Nephron (organoid): ENCODE data around the gene VMAC.

Experiments used
- H3K27ac Mint-ChIP-seq, 3 experiments: 2 replicates each; pipeline ENCODE4 v1.8.0; 2020; ENCODE audit warnings: mixed read lengths in 3 of 3, mild to moderate bottlenecking in 2 of 3, moderate library complexity in 1 of 3
- H3K27me3 Mint-ChIP-seq: 2 replicates; pipeline ENCODE4 v1.8.0; 2021; ENCODE audit warnings: low read depth, mild to moderate bottlenecking, moderate library complexity, mixed read lengths
- H3K36me3 Mint-ChIP-seq: 2 replicates; pipeline ENCODE4 v1.8.0; 2020; ENCODE audit warnings: low read depth, mixed read lengths
- H3K4me1 Mint-ChIP-seq: 2 replicates; pipeline ENCODE4 v1.8.0; 2020; ENCODE audit warnings: mixed read lengths
- H3K4me3 Mint-ChIP-seq, 3 experiments: 2 replicates each; pipeline ENCODE4 v1.8.0; 2020; ENCODE audit warnings: mild to moderate bottlenecking in 3 of 3, mixed read lengths in 3 of 3, moderate library complexity in 2 of 3
- H3K9me3 Mint-ChIP-seq: 2 replicates; pipeline ENCODE4 v1.8.0; 2020; ENCODE audit warnings: mixed read lengths
- CTCF ChIP-seq, 3 experiments: fragments of 200-600 bp; sonication (generic); IDR thresholded peaks; one replicate each; pipeline ENCODE4 v1.5.0; 2021; ENCODE audit warnings: antibody characterized with exemption in 3 of 3; ENCODE audit not compliant: unreplicated experiment in 3 of 3

The VMAC gene

GRCh38 chr19:5927441-5927821, 22.8 kb downstream of the VMAC start:
- Mint-ChIP-seq H3K9me3 (no peaks in the 10 kb centered on the region), H3K4me3 (no peak overlapping the region), H3K4me1 (peaks cover 19% of the 10 kb centered on the region), H3K27me3 (no peaks in the 10 kb centered on the region), H3K27ac (peak overlapping the region in 2 of 3 experiments; percentile 80 to 84), H3K36me3 (peaks cover 65% of the 10 kb centered on the region)
- TF ChIP-seq CTCF (IDR thresholded peaks at IDR 0.05; ENCODE audit: unreplicated experiment in 3 of 3): no peak

GRCh38 chr19:5929179-5929578, 24.5 kb downstream of the VMAC start:
- Mint-ChIP-seq H3K27ac (peak overlapping the region in 2 of 3 experiments; percentile 30 to 84), H3K4me3 (no peak overlapping the region), H3K9me3 (no peaks in the 10 kb centered on the region), H3K36me3 (peaks cover 56% of the 10 kb centered on the region), H3K4me1 (peaks cover 33% of the 10 kb centered on the region), H3K27me3 (peaks cover 3% of the 10 kb centered on the region)
- TF ChIP-seq CTCF (IDR thresholded peaks at IDR 0.05; ENCODE audit: unreplicated experiment in 3 of 3): no peak

GRCh38 chr19:5929625-5930024, 25.0 kb downstream of the VMAC start:
- TF ChIP-seq CTCF (IDR thresholded peaks at IDR 0.05; ENCODE audit: unreplicated experiment in 3 of 3): no peak
- Mint-ChIP-seq H3K27ac (peak overlapping the region in 1 of 3 experiments; percentile 30), H3K27me3 (peaks cover 3% of the 10 kb centered on the region), H3K4me3 (no peak overlapping the region), H3K4me1 (peaks cover 38% of the 10 kb centered on the region), H3K36me3 (peaks cover 54% of the 10 kb centered on the region), H3K9me3 (no peaks in the 10 kb centered on the region)

- peak overlapping the region in 2 of 3 experiments; percentile 47 to 81 for H3K27ac Mint-ChIP-seq
- TF ChIP-seq CTCF (IDR thresholded peaks at IDR 0.05; ENCODE audit: unreplicated experiment in 3 of 3): no peak
Measured at GRCh38 chr19:5931251-5931650, 26.6 kb downstream of the VMAC start.

GRCh38 chr19:5932146-5932545, 27.5 kb downstream of the VMAC start:
- Mint-ChIP-seq H3K36me3 (peaks cover 53% of the 10 kb centered on the region), H3K27ac (peak overlapping the region; percentile 79 to 97 (median 89)), H3K27me3 (peaks cover 3% of the 10 kb centered on the region), H3K4me1 (peaks cover 53% of the 10 kb centered on the region), H3K9me3 (no peaks in the 10 kb centered on the region), H3K4me3 (no peak overlapping the region)
- no peak for TF ChIP-seq CTCF (IDR thresholded peaks at IDR 0.05; ENCODE audit: unreplicated experiment in 3 of 3)

More at GRCh38 chr19:5931251-5931650, 26.6 kb downstream of the VMAC start:
- no peak overlapping the region for H3K4me3 Mint-ChIP-seq
- peaks cover 57% of the 10 kb centered on the region for H3K36me3 Mint-ChIP-seq
- H3K9me3 Mint-ChIP-seq: no peaks in the 10 kb centered on the region
- H3K27me3 Mint-ChIP-seq: peaks cover 3% of the 10 kb centered on the region
- H3K4me1 Mint-ChIP-seq: peaks cover 54% of the 10 kb centered on the region

GRCh38 chr19:5932609-5933262, 28.1 kb downstream of the VMAC start:
- Mint-ChIP-seq H3K27me3 (peaks cover 3% of the 10 kb centered on the region), H3K36me3 (peaks cover 58% of the 10 kb centered on the region), H3K9me3 (no peaks in the 10 kb centered on the region), H3K27ac (peak overlapping the region; percentile 94 to 99 (median 97)), H3K4me1 (peaks cover 57% of the 10 kb centered on the region), H3K4me3 (peak overlapping the region in 1 of 3 experiments; percentile 11)
- no peak for TF ChIP-seq CTCF (IDR thresholded peaks at IDR 0.05; ENCODE audit: unreplicated experiment in 3 of 3)
